HG03139 (cell line): Measurements from ENCODE around the gene HYAL4.
"Not testable (repeated sequence)": the region's sequence is repeated elsewhere in the genome, so short reads cannot be mapped to it uniquely, and the experiment has no call there.

Source experiments
- ATAC-seq: cut with Tn5 transposase; IDR thresholded peaks from one replicate; pipeline ENCODE4 v1.9.1; 2021; ENCODE audit not compliant: unreplicated experiment

Gene HYAL4

DNA sequence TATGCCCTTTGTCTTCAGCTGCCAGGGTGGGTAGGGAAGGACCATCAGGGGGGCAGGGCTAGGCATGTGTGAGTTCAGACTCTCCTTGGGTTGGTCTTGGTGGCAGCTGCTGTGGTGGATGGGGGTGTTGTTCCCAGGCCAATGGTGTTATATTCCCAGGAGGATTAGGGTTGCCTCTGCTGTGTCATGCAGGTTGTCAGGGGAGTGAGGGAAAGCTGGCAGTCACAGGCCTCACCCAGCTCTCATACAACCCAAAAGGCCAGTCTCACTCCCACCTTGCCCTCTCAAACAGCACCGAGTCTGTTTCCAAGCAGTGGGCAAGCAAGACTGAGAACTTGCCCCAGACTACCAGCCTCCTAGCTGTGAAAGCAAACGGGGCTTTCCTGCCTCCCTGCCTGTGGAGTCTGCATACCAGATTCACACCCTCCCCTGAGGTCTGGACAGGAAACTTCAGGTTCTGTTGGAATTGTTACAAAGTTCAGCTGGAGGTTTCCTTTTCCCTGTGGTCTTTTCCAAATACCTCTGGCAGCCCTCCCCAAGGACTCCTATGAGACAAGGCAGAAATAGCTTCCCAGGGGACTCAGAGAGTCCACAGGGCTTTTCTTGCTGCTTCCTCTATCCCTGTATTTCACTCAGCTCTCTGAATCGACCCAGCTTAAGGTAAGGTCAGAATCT, 1.4 kb downstream of the HYAL4 start:
- no peak for ATAC-seq

DNA sequence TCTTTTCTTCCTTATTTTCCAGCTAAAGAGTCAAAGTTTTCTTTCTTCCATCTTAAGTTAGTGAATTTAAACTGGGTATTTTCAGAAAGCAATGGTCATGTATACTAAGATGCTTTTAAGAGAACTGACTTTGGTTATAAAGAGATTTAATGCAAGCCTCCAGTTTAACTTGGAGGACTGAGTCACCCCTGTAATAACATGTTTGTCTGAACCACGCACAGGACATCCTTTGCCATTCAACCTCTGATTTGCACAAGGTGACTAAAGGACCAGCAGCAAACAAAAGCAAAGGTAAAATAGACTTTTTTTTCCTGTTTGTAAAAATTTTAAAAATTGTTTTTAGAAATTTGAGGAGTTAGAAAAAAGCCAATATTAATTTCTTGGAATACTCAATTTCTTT, 2.9 kb downstream of the HYAL4 start:
- no peak for ATAC-seq

- ATAC-seq: no peak
These were observed 4.9 kb downstream of the HYAL4 start for GRCh38 chr7:123849855-123850254.

DNA sequence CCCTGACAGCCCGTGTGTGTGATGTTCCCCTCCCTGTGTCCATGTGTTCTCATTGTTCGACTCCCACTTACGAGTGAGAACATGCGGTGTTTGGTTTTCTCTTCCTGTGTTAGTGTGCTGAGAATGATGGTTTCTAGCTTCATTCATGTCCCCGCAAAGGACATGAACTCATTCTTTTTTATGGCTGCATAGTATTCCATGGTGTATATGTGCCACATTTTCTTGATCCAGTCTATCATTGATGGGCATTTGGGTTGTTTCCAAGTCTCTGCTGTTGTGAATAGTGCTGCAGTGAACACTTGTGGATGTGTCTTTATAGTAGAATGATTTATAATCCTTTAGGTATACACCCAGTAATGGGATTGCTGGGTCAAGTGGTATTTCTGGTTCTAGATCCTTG, 6.4 kb downstream of the HYAL4 start:
- not testable (repeated sequence) for ATAC-seq

DNA sequence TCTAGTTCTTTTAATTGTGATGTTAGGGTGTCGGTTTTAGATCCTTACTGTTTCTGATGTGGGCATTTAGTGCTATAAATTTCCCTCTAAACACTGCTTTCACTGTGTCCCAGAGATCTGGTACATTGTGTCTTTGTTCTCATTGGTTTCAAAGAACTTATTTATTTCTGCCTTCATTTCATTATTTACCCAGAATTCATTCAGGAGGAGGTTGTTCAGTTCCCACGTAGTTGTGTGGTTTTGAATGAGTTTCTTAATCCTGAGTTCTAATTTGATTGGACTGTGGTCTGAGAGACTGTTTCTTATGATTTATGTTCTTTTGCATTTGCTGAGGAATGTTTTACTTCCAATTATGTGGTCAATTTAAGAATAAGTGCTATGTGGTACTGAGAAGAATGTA, 9.3 kb downstream of the HYAL4 start:
- ATAC-seq: not testable (repeated sequence)

DNA sequence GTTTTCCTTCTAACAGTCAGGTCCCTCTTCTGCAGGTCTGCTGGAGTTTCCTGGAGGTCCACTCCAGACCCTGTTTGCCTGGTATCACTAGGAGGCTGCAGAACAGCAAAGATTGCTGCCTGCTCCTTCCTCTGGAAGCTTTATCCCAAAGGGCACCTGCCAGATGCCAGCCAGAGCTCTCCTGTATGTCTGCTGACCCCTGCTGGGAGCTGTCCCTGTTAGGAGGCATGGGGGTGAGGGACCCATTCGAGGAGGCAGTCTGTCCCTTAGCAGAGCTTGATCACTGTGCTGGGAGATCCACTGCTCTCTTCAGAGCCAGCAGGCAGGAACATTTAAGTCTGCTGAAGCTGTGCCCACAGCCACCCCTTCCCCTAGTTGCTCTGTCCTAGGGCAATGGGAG, 11.5 kb downstream of the HYAL4 start:
- ATAC-seq: not testable (repeated sequence)

DNA sequence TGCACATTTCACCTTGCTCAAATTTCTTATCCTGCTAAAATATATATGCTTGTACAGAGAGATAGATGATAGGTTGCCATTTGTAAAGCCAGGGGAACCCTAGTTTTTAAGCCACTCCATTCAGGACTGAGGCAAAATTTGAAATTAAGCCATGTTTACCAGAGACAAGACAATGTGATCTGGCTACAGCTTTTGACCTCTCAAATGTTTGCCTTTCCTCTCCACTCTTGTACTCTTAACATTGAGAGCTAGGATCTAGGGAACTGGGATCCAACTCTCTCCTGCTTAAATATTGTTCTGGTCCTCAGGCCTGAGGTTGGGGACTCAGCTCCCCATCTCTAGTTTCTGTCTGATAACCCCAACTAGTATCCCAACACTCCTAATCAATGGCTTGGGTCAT, 15.9 kb downstream of the HYAL4 start:
- no peak for ATAC-seq

GRCh38 chr7:123862775-123863174, 17.8 kb downstream of the HYAL4 start:
- no peak for ATAC-seq

DNA sequence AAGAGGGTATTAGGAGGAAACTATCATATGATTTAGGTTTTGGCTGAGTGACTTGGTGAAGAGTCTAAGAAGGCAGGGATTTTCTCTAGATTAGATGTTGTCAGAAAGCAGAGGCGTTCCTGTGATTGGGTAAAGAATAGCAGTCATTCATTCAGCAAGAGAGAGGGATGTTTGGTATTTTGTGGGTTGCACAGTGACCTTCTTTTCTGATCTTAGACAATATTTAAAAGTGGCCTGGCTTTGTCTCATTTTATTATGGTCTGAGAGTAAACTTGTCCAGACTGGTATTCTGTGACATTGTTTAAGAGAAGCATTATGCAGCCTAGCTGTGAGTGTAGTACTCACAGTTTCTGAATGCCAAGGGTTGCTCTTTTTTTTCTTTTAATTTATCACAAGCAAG, 18.5 kb downstream of the HYAL4 start:
- no peak for ATAC-seq

GRCh38 chr7:123864012-123864411, 19.0 kb downstream of the HYAL4 start:
- ATAC-seq: no peak

- ATAC-seq: no peak
These were observed 19.5 kb downstream of the HYAL4 start for GRCh38 chr7:123864436-123864835.

DNA sequence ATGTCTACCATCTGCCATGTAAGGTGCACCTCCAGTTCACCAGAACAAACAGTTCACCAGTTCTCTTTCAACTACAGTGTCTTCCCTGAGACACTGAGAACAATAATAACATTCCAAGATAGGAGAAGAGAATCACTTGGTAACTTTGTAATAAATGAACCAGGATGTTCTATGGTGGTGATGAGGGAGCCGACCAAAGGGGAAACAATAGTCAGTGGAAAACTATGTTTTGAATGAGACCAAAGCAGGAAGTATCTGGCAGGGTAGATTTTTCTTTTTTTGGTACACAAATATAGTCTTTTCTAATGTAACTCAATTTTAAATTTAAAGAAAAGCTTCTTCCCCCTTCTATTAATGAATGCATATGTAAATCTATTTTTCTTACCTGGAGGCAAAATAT, 20.0 kb downstream of the HYAL4 start:
- no peak for ATAC-seq

- ATAC-seq: peak; percentile 95
These were observed 20.6 kb downstream of the HYAL4 start for GRCh38 chr7:123865517-123866117.

DNA sequence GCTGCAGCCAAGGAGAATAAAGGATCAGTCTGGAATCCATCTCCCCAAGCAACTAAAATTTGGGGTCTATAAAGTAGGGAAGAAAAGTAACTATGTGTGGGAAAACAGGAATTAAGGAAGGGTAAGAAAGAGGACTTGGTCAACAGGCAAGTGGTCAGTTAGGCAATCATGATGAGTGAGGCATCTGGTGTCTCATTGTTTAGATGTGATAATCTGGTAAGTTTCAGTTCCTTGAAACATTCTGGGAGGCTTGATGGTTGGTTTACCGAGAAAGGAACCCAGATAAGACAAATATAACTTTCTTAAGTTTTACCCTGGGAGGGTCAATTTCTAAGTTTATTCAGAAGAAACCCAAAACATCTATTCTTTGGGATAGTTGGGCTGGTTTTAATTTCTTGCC, 22.3 kb downstream of the HYAL4 start:
- no peak for ATAC-seq

- ATAC-seq: peak; percentile 87
These were observed 27.3 kb downstream of the HYAL4 start for GRCh38 chr7:123871998-123872867.

GRCh38 chr7:123872908-123873307, 27.9 kb downstream of the HYAL4 start:
- no peak for ATAC-seq

GRCh38 chr7:123876557-123877256, 31.7 kb downstream of the HYAL4 start:
- no peak for ATAC-seq

DNA sequence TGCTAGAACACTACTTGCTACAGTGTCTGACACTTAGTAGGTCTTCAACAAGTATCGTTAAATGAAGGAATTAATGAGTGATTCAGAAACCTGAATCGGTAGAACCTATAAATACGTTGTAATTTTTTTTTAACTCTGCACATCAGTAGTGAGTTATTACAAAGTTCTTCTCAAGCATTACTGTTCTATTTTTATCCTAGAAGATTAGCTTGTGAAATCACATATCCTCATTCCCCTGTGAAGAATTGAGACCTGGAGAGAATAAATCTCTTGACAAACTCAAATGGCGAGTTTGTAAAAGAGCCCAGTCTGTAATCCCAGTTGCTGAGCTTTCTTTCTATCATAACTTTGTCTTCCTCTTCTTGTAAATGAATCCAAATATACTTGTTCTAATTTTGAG, 34.7 kb downstream of the HYAL4 start:
- ATAC-seq: no peak

GRCh38 chr7:123881300-123881699, 36.3 kb downstream of the HYAL4 start:
- no peak for ATAC-seq

DNA sequence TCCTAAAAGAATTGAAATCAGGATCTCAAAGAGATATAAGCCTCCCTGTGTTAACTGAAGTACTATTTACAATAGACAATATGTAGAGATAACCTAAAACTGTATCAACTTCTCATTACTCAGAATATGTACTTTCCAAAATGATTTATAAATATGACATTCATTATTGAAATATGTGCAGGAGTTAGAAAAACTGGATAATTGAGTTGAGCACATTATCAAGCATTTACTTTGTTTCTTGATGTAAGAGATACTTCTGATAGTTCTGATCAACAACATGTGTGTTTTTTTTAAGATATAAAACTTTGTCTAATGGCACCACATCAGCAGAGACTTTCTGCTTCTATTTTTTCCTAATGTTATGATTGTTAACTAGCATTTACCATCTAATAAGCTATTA, 38.2 kb downstream of the HYAL4 start:
- ATAC-seq: no peak

- ATAC-seq: no peak
These were observed 43.2 kb downstream of the HYAL4 start for GRCh38 chr7:123888192-123888591.
